A549 (cell line): ENCODE measurements around the gene CAMTA1. TPM values are rescaled to one million over a fixed set of nuclear protein-coding genes. Genes with fewer than 3 reads are reported as not detected.

ENCODE experiments used
- ATAC-seq, 2 experiments: fragments of 200-7000 bp in 1 of 2; fragments of >200 bp in 1 of 2; cut with Nextera tagmentation in 1 of 2; cut with Tn5 transposase in 1 of 2; 3 replicates each; pipeline versions ENCODE4 v1.8.0 to v1.9.1; 2018 to 2020; ENCODE audit warnings: mild to moderate bottlenecking in 1 of 2, moderate library complexity in 1 of 2
- CTCF ChIA-PET: fragments of 300-600 bp; sonication (Branson Sonifier 250); formaldehyde crosslinking; extraction: SDS; loops from one replicate; lab custom pipeline; 2021; ENCODE audit warnings: antibody characterized with exemption, inconsistent platforms; lab: Yijun Ruan, JAX
- POLR2A ChIA-PET: fragments of 350-600 bp; formaldehyde crosslinking; extraction: SDS; loops from one replicate; lab custom pipeline; 2021; ENCODE audit warnings: antibody characterized with exemption, inconsistent platforms; lab: Yijun Ruan, JAX
- DNase-seq, 2 experiments: peaks; one replicate each; pipeline versions ENCODE4 v3.0.0 to v3.0.0-alpha.2; 2011 to 2016; ENCODE audit warnings: low read depth in 1 of 2, low spot score in 1 of 2
- FAIRE-seq: peaks from 2 replicates; lab custom pipeline; 2011; peaks lifted over from hg19 to GRCh38; lab: Jason Lieb, UNC
- H3K27ac ChIP-seq, 2 experiments: fragments of >200 bp; sonication (Bioruptor Twin); formaldehyde crosslinking; 3 replicates each; pipeline ENCODE4 v1.5.1; 2016 to 2017
- H3K4me1 ChIP-seq: fragments of >200 bp; sonication (Bioruptor Twin); formaldehyde crosslinking; 3 replicates; pipeline ENCODE4 v1.6.1; 2016
- H3K4me2 ChIP-seq: fragments of >200 bp; sonication (Bioruptor Twin); formaldehyde crosslinking; 3 replicates; pipeline ENCODE4 v1.6.1; 2016
- H3K4me3 ChIP-seq: fragments of >200 bp; sonication (Bioruptor Twin); formaldehyde crosslinking; 3 replicates; pipeline ENCODE4 v1.5.1; 2016
- H3K9me3 ChIP-seq: fragments of >200 bp; sonication (Bioruptor Twin); formaldehyde crosslinking; 3 replicates; pipeline ENCODE4 v1.6.1; 2016
- BHLHE40 ChIP-seq: IDR thresholded peaks from 2 replicates; pipeline ENCODE4 v1.6.1; 2012; ENCODE audit warnings: low read depth, low read length, inconsistent platforms
- CBX2 ChIP-seq: fragments of 200-600 bp; sonication (generic); IDR thresholded peaks from 2 replicates; pipeline ENCODE4 v1.6.1; 2016; ENCODE audit warnings: low read depth, mild to moderate bottlenecking, borderline replicate concordance
- CBX8 ChIP-seq: fragments of 200-600 bp; sonication (generic); IDR thresholded peaks from 2 replicates; pipeline ENCODE4 v1.6.1; 2016
- CEBPB ChIP-seq, 2 experiments: fragments of >200 bp in 1 of 2; sonication (Bioruptor Twin) in 1 of 2; formaldehyde crosslinking in 1 of 2; IDR thresholded peaks; 2 replicates each; pipeline ENCODE4 v1.6.1; 2012 to 2016
- CHD2 ChIP-seq: fragments of 150-350 bp; IDR thresholded peaks from 2 replicates; pipeline ENCODE4 v1.6.1; 2014; ENCODE audit warnings: low read length; ENCODE audit not compliant: partially characterized antibody
- CHD4 ChIP-seq: fragments of 200-600 bp; sonication (generic); IDR thresholded peaks from 2 replicates; pipeline ENCODE4 v1.6.1; 2016; ENCODE audit warnings: antibody characterized with exemption, mild to moderate bottlenecking, borderline replicate concordance
- CTCF ChIP-seq: fragments of >200 bp; sonication (Bioruptor Twin); formaldehyde crosslinking; IDR thresholded peaks from 3 replicates; pipeline ENCODE4 v1.5.1; 2016
- EHF ChIP-seq: fragments of 250-450 bp; sonication (Bioruptor Pico); IDR thresholded peaks from 2 replicates; pipeline ENCODE4 v1.5.0; 2020; ENCODE audit warnings: mild to moderate bottlenecking
- EHMT2 ChIP-seq: fragments of 200-600 bp; sonication (generic); IDR thresholded peaks from 2 replicates; pipeline ENCODE4 v1.6.1; 2016; ENCODE audit warnings: antibody characterized with exemption, low read depth, mild to moderate bottlenecking, moderate library complexity
- EP300 ChIP-seq, 2 experiments: fragments of >200 bp; sonication (Bioruptor Twin); formaldehyde crosslinking; IDR thresholded peaks; 2 replicates in 1 of 2; 3 replicates in 1 of 2; pipeline ENCODE4 v1.6.1; 2016 to 2017
- FOSB ChIP-seq: fragments of 250-450 bp; sonication (Bioruptor Pico); IDR thresholded peaks from 2 replicates; pipeline ENCODE4 v1.5.0; 2020; ENCODE audit warnings: mild to moderate bottlenecking, moderate library complexity
- HMGXB4 ChIP-seq: fragments of 250-450 bp; sonication (Bioruptor Pico); IDR thresholded peaks from 2 replicates; pipeline ENCODE4 v1.5.0; 2021; ENCODE audit warnings: mild to moderate bottlenecking, moderate library complexity, borderline replicate concordance
- HOXA7 ChIP-seq: fragments of 250-450 bp; sonication (Bioruptor Pico); IDR thresholded peaks from 2 replicates; pipeline ENCODE4 v1.5.0; 2020; ENCODE audit warnings: mild to moderate bottlenecking, moderate library complexity
- KDM5A ChIP-seq: fragments of 200-600 bp; sonication (generic); IDR thresholded peaks from 2 replicates; pipeline ENCODE4 v1.6.1; 2016; ENCODE audit warnings: antibody characterized with exemption, mild to moderate bottlenecking
- MAZ ChIP-seq: fragments of 150-350 bp; IDR thresholded peaks from 2 replicates; pipeline ENCODE4 v1.6.1; 2014; ENCODE audit warnings: antibody characterized with exemption, low read depth, low read length, borderline replicate concordance
- NFE2L2 ChIP-seq: fragments of 150-350 bp; conservative IDR thresholded peaks from 2 replicates; pipeline ENCODE4 v1.6.1; 2014; ENCODE audit warnings: low read length
- NPAS2 ChIP-seq: fragments of 250-450 bp; sonication (Bioruptor Pico); IDR thresholded peaks from 2 replicates; pipeline ENCODE4 v1.8.0; 2022; ENCODE audit warnings: mild to moderate bottlenecking, moderate library complexity, borderline replicate concordance
- NR3C1 ChIP-seq: fragments of >200 bp; sonication (Bioruptor Twin); formaldehyde crosslinking; IDR thresholded peaks from 3 replicates; pipeline ENCODE4 v1.6.1; 2017
- POLR2AphosphoS2 ChIP-seq: conservative IDR thresholded peaks from 2 replicates; pipeline ENCODE4 v1.6.1; 2012; ENCODE audit warnings: low read length, improper control_type of control experiment, inconsistent platforms
- RARB ChIP-seq: fragments of 250-450 bp; sonication (Bioruptor Pico); IDR thresholded peaks from 2 replicates; pipeline ENCODE4 v1.8.0; 2021; ENCODE audit warnings: mild to moderate bottlenecking, moderate library complexity
- RCOR1 ChIP-seq: fragments of 150-350 bp; IDR thresholded peaks from 2 replicates; pipeline ENCODE4 v1.6.1; 2014; ENCODE audit warnings: antibody characterized with exemption, low read length, low read depth
- RNF2 ChIP-seq: fragments of 200-600 bp; sonication (generic); IDR thresholded peaks from 2 replicates; pipeline ENCODE4 v1.6.1; 2016; ENCODE audit warnings: low read depth, mild to moderate bottlenecking, antibody characterized with exemption, moderate library complexity, borderline replicate concordance
- SMC3 ChIP-seq: fragments of >200 bp; sonication (Bioruptor Twin); formaldehyde crosslinking; IDR thresholded peaks from 3 replicates; pipeline ENCODE4 v1.6.1; 2018; ENCODE audit warnings: inconsistent platforms
- SREBF2 ChIP-seq: fragments of 450-650 bp; IDR thresholded peaks from 2 replicates; pipeline ENCODE4 v1.6.1; 2014; ENCODE audit warnings: mild to moderate bottlenecking, moderate library complexity
- TFCP2L1 ChIP-seq: fragments of 250-450 bp; sonication (Bioruptor Pico); IDR thresholded peaks from 2 replicates; pipeline ENCODE4 v1.5.0; 2021; ENCODE audit warnings: mild to moderate bottlenecking
- TP53 ChIP-seq: fragments of 250-450 bp; sonication (Bioruptor Pico); IDR thresholded peaks from 2 replicates; pipeline ENCODE4 v1.5.0; 2021; ENCODE audit warnings: mild to moderate bottlenecking, moderate library complexity
- ZNF302 ChIP-seq: fragments of 250-450 bp; sonication (Bioruptor Pico); IDR thresholded peaks from 2 replicates; pipeline ENCODE4 v1.9.0; 2021; ENCODE audit warnings: inconsistent platforms, mild to moderate bottlenecking, moderate library complexity
- WGBS: methylation state at CpG from one replicate; pipeline ENCODE4 v1.1.6; 2017; ENCODE audit errors: missing lambda C conversion rate; 5-methylcytosine and 5-hydroxymethylcytosine counted together
- polyA plus RNA-seq, 4 experiments: library from polyadenylated mRNA; depleted of rRNA in 3 of 4; stranded (reverse); fragments of >200 nt; fragmentation: RNase III in 1 of 4; extraction: RNeasy Plus Mini Kit Qiagen cat#74134 plus additional on column Dnase treatment in 1 of 4; gene quantifications; 2 replicates in 3 of 4; 3 replicates in 1 of 4; pipeline ENCODE4 v1.2.3, GENCODE V29; 2011 to 2017
- TF ChIP-seq, protein P1 (sequence below): fragments of 200-600 bp; sonication (generic); IDR thresholded peaks from 2 replicates; pipeline ENCODE4 v1.6.1; 2016; ENCODE audit warnings: antibody characterized with exemption, mild to moderate bottlenecking, moderate library complexity

CAMTA1 gene
- polyA plus RNA-seq, 2 of the 4 experiments (the other 2 are of a cell fraction), result 58.8 to 75.0 TPM

- Histone ChIP-seq H3K9me3 (no peaks in the 10 kb centered on the region), H3K4me2 (peak overlapping the region; percentile 60), H3K4me1 (peaks cover 35% of the 10 kb centered on the region), H3K4me3 (no peak overlapping the region), H3K27ac (peak overlapping the region; percentile 83 to 98)
- TF ChIP-seq POLR2AphosphoS2, result no peak
- TF ChIP-seq EHF, result no peak
- TF ChIP-seq CBX2, result no peak
- TF ChIP-seq NFE2L2, result no peak
- TF ChIP-seq RCOR1, result no peak
- no peak for TF ChIP-seq SREBF2
- TF ChIP-seq NR3C1, result no peak
- TF ChIP-seq KDM5A, result no peak
- TF ChIP-seq HOXA7 (CRISPR knock-in tag), result no peak
- no peak for TF ChIP-seq TP53 (CRISPR knock-in tag)
- no peak for TF ChIP-seq RARB (CRISPR knock-in tag)
- no peak for TF ChIP-seq RNF2
- no peak for TF ChIP-seq ZNF302
- DNase-seq (no peak), ATAC-seq (peak in 1 of 2 experiments; percentile 8; a peak in 1 of 6 replicates), FAIRE-seq (no peak)
- 80% methylated on average over 4 of the region's 8 CpGs for WGBS
- CTCF ChIA-PET, result interaction anchor here (0.7 to 1.4 kb wide), 2 partner anchors 13 to 39 kb away, joined by 3 read pairs; no protein-coding TSS in a partner anchor
- POLR2A ChIA-PET, result no interaction called here
Measured at GRCh38 chr1:7550261-7550865, 765.1 kb downstream of the CAMTA1 start.

- Histone ChIP-seq H3K4me1 (peaks cover 35% of the 10 kb centered on the region), H3K27ac (peak overlapping the region; percentile 83 to 98), H3K4me3 (no peak overlapping the region)
- 69% methylated on average over 6 of the region's 6 CpGs for WGBS
- CTCF ChIA-PET, result interaction anchor here (0.7 kb wide), 1 partner anchor 39 kb away, joined by 3 read pairs; no protein-coding TSS in a partner anchor
- FAIRE-seq (no peak), DNase-seq (no peak), ATAC-seq (no peak)
- TF ChIP-seq HMGXB4 (CRISPR knock-in tag) (no peak), BHLHE40 (no peak), EHMT2 (no peak)
- TF ChIP-seq, all 56 proteins: peak for 0
- H3K4me2 ChIP-seq, result peak overlapping the region; percentile 60; the same call in 1 of the 3 replicates
- POLR2A ChIA-PET, result no interaction called here
- no peaks in the 10 kb centered on the region for H3K9me3 ChIP-seq
Measured at GRCh38 chr1:7550981-7551380, 765.7 kb downstream of the CAMTA1 start.

- H3K4me3 ChIP-seq, result no peak overlapping the region
- CTCF ChIA-PET, result interaction anchor here (0.6 kb wide), 1 partner anchor 15 kb away, joined by 3 read pairs; no protein-coding TSS in a partner anchor
- DNase-seq, result no peak
- 70% methylated on average over 8 of the region's 8 CpGs for WGBS
- H3K9me3 ChIP-seq, result no peaks in the 10 kb centered on the region
- no peak overlapping the region for H3K4me2 ChIP-seq
- no peak for FAIRE-seq
- POLR2A ChIA-PET, result no interaction called here
- peak overlapping the region; percentile 83 to 98; a peak in 5 of 6 replicates for H3K27ac ChIP-seq
- peaks cover 35% of the 10 kb centered on the region for H3K4me1 ChIP-seq
- ATAC-seq, result no peak
- TF ChIP-seq MAZ (no peak), CEBPB (IDR thresholded peaks at IDR 0.05) (no peak), CHD2 (no peak), RCOR1 (no peak), SMC3 (no peak), CTCF (no peak), EHMT2 (no peak), FOSB (CRISPR knock-in tag) (no peak), NPAS2 (CRISPR knock-in tag) (no peak), CBX8 (no peak), TFCP2L1 (no peak), SREBF2 (no peak), CHD4 (no peak), EP300 (IDR thresholded peaks at IDR 0.05) (no peak)
- TF ChIP-seq, protein P1, sequence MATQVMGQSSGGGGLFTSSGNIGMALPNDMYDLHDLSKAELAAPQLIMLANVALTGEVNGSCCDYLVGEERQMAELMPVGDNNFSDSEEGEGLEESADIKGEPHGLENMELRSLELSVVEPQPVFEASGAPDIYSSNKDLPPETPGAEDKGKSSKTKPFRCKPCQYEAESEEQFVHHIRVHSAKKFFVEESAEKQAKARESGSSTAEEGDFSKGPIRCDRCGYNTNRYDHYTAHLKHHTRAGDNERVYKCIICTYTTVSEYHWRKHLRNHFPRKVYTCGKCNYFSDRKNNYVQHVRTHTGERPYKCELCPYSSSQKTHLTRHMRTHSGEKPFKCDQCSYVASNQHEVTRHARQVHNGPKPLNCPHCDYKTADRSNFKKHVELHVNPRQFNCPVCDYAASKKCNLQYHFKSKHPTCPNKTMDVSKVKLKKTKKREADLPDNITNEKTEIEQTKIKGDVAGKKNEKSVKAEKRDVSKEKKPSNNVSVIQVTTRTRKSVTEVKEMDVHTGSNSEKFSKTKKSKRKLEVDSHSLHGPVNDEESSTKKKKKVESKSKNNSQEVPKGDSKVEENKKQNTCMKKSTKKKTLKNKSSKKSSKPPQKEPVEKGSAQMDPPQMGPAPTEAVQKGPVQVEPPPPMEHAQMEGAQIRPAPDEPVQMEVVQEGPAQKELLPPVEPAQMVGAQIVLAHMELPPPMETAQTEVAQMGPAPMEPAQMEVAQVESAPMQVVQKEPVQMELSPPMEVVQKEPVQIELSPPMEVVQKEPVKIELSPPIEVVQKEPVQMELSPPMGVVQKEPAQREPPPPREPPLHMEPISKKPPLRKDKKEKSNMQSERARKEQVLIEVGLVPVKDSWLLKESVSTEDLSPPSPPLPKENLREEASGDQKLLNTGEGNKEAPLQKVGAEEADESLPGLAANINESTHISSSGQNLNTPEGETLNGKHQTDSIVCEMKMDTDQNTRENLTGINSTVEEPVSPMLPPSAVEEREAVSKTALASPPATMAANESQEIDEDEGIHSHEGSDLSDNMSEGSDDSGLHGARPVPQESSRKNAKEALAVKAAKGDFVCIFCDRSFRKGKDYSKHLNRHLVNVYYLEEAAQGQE, result no peak
Measured at GRCh38 chr1:7551442-7551841, 766.2 kb downstream of the CAMTA1 start.
